ENCODE results near the gene ZNF587B.
"Not testable (repeated sequence)": the region's sequence is repeated elsewhere in the genome, so short reads cannot be mapped to it uniquely, and the experiment has no call there.

- TF ChIP-seq, protein P1, sequence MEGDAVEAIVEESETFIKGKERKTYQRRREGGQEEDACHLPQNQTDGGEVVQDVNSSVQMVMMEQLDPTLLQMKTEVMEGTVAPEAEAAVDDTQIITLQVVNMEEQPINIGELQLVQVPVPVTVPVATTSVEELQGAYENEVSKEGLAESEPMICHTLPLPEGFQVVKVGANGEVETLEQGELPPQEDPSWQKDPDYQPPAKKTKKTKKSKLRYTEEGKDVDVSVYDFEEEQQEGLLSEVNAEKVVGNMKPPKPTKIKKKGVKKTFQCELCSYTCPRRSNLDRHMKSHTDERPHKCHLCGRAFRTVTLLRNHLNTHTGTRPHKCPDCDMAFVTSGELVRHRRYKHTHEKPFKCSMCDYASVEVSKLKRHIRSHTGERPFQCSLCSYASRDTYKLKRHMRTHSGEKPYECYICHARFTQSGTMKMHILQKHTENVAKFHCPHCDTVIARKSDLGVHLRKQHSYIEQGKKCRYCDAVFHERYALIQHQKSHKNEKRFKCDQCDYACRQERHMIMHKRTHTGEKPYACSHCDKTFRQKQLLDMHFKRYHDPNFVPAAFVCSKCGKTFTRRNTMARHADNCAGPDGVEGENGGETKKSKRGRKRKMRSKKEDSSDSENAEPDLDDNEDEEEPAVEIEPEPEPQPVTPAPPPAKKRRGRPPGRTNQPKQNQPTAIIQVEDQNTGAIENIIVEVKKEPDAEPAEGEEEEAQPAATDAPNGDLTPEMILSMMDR (IDR thresholded peaks at IDR 0.05): not testable (repeated sequence)
- not testable (repeated sequence) for TF ChIP-seq MYC (IDR thresholded peaks at IDR 0.05; ENCODE audit: borderline replicate concordance, low read length); BCL3 (IDR thresholded peaks at IDR 0.05); JUN (IDR thresholded peaks at IDR 0.05); TP53 (CRISPR knock-in tag; IDR thresholded peaks at IDR 0.05); ESRRA (IDR thresholded peaks at IDR 0.05; ENCODE audit: borderline replicate concordance, low read length); RAD21 (conservative IDR thresholded peaks at IDR 0.05 in 1 of 2, IDR thresholded peaks at IDR 0.05 in 1 of 2)
- TF ChIP-seq, protein P2, sequence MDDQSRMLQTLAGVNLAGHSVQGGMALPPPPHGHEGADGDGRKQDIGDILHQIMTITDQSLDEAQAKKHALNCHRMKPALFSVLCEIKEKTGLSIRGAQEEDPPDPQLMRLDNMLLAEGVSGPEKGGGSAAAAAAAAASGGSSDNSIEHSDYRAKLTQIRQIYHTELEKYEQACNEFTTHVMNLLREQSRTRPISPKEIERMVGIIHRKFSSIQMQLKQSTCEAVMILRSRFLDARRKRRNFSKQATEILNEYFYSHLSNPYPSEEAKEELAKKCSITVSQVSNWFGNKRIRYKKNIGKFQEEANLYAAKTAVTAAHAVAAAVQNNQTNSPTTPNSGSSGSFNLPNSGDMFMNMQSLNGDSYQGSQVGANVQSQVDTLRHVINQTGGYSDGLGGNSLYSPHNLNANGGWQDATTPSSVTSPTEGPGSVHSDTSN (IDR thresholded peaks at IDR 0.05): not testable (repeated sequence)
These were observed 6.9 kb downstream of the ZNF587B start for GRCh38 chr19:57836991-57837390.

Data from A549 (cell line).